Endodermal cell (in vitro differentiated cells): ENCODE measurements around the gene TNFAIP2. TPM values are rescaled to one million over a fixed set of nuclear protein-coding genes. Genes with fewer than 3 reads are reported as not detected.

Source experiments
- DNase-seq: peaks from one replicate; pipeline ENCODE4 v3.0.0-alpha.2; 2017
- H3K27ac ChIP-seq: 2 replicates; pipeline ENCODE4 v1.5.1; 2013; ENCODE audit warnings: mild to moderate bottlenecking, low read depth, low read length, moderate library complexity
- H3K27me3 ChIP-seq: 2 replicates; pipeline ENCODE4 v1.6.1; 2013; ENCODE audit warnings: mild to moderate bottlenecking, low read length, moderate library complexity; ENCODE audit not compliant: insufficient read depth, control insufficient read depth, poor library complexity, severe bottlenecking
- H3K36me3 ChIP-seq: 2 replicates; pipeline ENCODE4 v1.7.0; 2013; ENCODE audit warnings: mild to moderate bottlenecking, low read length, moderate library complexity; ENCODE audit not compliant: control insufficient read depth, insufficient read depth
- H3K4me1 ChIP-seq: one replicate; pipeline ENCODE4 v1.7.0; 2013; ENCODE audit warnings: low read length; ENCODE audit not compliant: control insufficient read depth, insufficient read depth
- H3K4me3 ChIP-seq: 2 replicates; pipeline ENCODE4 v1.5.1; 2013; ENCODE audit warnings: mild to moderate bottlenecking, low read length, moderate library complexity
- H3K9ac ChIP-seq: 2 replicates; pipeline ENCODE4 v1.6.1; 2013; ENCODE audit warnings: mild to moderate bottlenecking, low read length, moderate library complexity; ENCODE audit not compliant: poor library complexity, severe bottlenecking; ENCODE audit errors: extremely low read depth
- H3K9me3 ChIP-seq: 2 replicates; pipeline ENCODE4 v1.6.1; 2013; ENCODE audit warnings: mild to moderate bottlenecking, low read length, moderate library complexity; ENCODE audit not compliant: control insufficient read depth
- H3K27ac Mint-ChIP-seq: 2 replicates; pipeline ENCODE4 v1.8.0; 2020; ENCODE audit warnings: mixed read lengths
- H3K27me3 Mint-ChIP-seq: 2 replicates; pipeline ENCODE4 v1.8.0; 2021; ENCODE audit warnings: mild to moderate bottlenecking, mixed read lengths; ENCODE audit not compliant: insufficient read depth
- H3K36me3 Mint-ChIP-seq: 2 replicates; pipeline ENCODE4 v1.8.0; 2020; ENCODE audit warnings: low read depth, mixed read lengths
- H3K4me1 Mint-ChIP-seq: 2 replicates; pipeline ENCODE4 v1.8.0; 2020; ENCODE audit warnings: mixed read lengths
- H3K4me3 Mint-ChIP-seq: 2 replicates; pipeline ENCODE4 v1.8.0; 2020; ENCODE audit warnings: mild to moderate bottlenecking, moderate library complexity, mixed read lengths
- H3K9me3 Mint-ChIP-seq: 2 replicates; pipeline ENCODE4 v1.8.0; 2020; ENCODE audit warnings: mild to moderate bottlenecking, mixed read lengths
- whole genome bisulfite sequencing, 2 experiments: methylation state at CpG; one replicate each; pipeline versions ENCODE4 v1.1.5 to v1.1.7; 2013; ENCODE audit warnings: missing lambda C conversion rate in 2 of 2, mixed read lengths in 1 of 2; ENCODE audit not compliant: insufficient coverage in 1 of 2, insufficient read length in 1 of 2; 5-methylcytosine and 5-hydroxymethylcytosine counted together
- total RNA-seq, 2 donors: library from RNA; stranded (reverse); fragmentation: NEBNext Ultra II Directional in 1 of 2; extraction: Animal tissue kit (Norgen Biotek cat#: 25700) in 1 of 2; gene quantifications; 2 replicates in 1 of 2; 3 replicates in 1 of 2; pipeline ENCODE4 v1.2.1, GENCODE V29; 2021
- TF ChIP-seq, protein P1 (sequence below): fragments of 200-600 bp; sonication (generic); conservative IDR thresholded peaks from 2 replicates; pipeline ENCODE4 v1.5.0; 2021; ENCODE audit warnings: antibody characterized with exemption, mild to moderate bottlenecking

The TNFAIP2 gene
- total RNA-seq, 2 donors from 2014 or later, result 16.8 to 19.4 TPM

DNA sequence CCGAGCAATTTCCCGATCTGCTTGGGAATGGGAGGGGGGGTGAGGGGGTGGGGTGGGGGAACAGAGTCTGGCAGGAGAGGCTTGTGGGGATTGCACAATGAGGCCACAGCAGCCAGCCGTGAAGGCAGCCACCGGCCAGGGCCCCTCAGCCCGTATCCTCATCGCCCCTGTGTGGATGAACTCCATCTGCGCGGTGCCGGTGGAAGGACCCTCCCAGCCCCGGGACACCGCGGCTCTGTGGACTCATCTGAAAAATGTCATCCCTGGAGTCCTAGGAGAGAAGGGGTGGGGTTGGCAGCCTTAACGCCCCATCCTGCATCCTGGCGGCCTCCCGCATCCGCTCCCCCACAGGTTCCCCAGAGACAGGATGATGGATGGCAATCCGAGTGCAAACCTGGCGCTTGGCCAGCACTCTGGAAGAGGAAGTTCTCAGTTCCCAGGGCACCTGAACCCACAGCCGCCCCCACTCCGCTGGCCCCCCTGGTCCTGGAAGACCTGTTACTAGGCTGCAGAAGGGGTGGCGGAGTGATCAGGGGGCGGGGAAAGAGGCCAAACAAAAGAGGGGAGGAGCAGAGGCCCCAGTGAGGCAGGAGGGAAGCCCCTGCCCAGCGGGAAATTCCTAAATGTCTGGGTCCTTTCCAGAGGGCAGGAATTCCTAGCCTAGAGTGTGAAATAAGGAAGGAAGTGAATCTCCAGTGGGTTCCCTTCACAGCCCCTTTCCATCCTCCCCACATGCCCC lies 1.2 kb upstream of the TNFAIP2 start:
- peak; percentile 91 for DNase-seq
- peak overlapping the region; percentile 41 for H3K4me3 Mint-ChIP-seq

GRCh38 chr14:103122585-103122946 lies 695 bp upstream of the TNFAIP2 start:
- no peak overlapping the region for H3K27ac Mint-ChIP-seq
- H3K4me3 Mint-ChIP-seq, result peak overlapping the region; percentile 41
- H3K36me3 ChIP-seq, result no peaks in the 10 kb centered on the region
- DNase-seq, result peak; percentile 87
- no peak overlapping the region for H3K4me3 ChIP-seq
- 35 to 46% methylated on average over 9 to 15 of the region's 15 CpGs for WGBS, 2 experiments
- no peaks in the 10 kb centered on the region for H3K9me3 Mint-ChIP-seq
- TF ChIP-seq, protein P1, sequence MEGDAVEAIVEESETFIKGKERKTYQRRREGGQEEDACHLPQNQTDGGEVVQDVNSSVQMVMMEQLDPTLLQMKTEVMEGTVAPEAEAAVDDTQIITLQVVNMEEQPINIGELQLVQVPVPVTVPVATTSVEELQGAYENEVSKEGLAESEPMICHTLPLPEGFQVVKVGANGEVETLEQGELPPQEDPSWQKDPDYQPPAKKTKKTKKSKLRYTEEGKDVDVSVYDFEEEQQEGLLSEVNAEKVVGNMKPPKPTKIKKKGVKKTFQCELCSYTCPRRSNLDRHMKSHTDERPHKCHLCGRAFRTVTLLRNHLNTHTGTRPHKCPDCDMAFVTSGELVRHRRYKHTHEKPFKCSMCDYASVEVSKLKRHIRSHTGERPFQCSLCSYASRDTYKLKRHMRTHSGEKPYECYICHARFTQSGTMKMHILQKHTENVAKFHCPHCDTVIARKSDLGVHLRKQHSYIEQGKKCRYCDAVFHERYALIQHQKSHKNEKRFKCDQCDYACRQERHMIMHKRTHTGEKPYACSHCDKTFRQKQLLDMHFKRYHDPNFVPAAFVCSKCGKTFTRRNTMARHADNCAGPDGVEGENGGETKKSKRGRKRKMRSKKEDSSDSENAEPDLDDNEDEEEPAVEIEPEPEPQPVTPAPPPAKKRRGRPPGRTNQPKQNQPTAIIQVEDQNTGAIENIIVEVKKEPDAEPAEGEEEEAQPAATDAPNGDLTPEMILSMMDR, result no peak
- H3K9me3 ChIP-seq, result no peaks in the 10 kb centered on the region
- no peaks in the 10 kb centered on the region for H3K27me3 ChIP-seq
- H3K4me1 Mint-ChIP-seq, result peaks cover 11% of the 10 kb centered on the region
- no peak overlapping the region for H3K9ac ChIP-seq
- H3K27ac ChIP-seq, result peak overlapping the region; percentile 94
- H3K4me1 ChIP-seq, result no peaks in the 10 kb centered on the region
- H3K36me3 Mint-ChIP-seq, result no peaks in the 10 kb centered on the region
- peaks cover 36% of the 10 kb centered on the region for H3K27me3 Mint-ChIP-seq

More for the DNA sequence above, 1.2 kb upstream of the TNFAIP2 start:
- H3K27me3 Mint-ChIP-seq, result peaks cover 33% of the 10 kb centered on the region
- H3K27ac ChIP-seq, result peak overlapping the region; percentile 94
- TF ChIP-seq, protein P1, result no peak
- H3K36me3 ChIP-seq, result no peaks in the 10 kb centered on the region
- no peak overlapping the region for H3K9ac ChIP-seq
- H3K27ac Mint-ChIP-seq, result no peak overlapping the region
- H3K4me1 Mint-ChIP-seq, result peaks cover 11% of the 10 kb centered on the region
- WGBS, 2 experiments, result 26 to 51% methylated on average over 18 to 22 of the region's 23 CpGs
- H3K36me3 Mint-ChIP-seq, result no peaks in the 10 kb centered on the region
- no peaks in the 10 kb centered on the region for H3K4me1 ChIP-seq
- H3K4me3 ChIP-seq, result no peak overlapping the region
- H3K9me3 Mint-ChIP-seq, result no peaks in the 10 kb centered on the region
- no peaks in the 10 kb centered on the region for H3K27me3 ChIP-seq
- H3K9me3 ChIP-seq, result no peaks in the 10 kb centered on the region

- H3K4me1 ChIP-seq, result no peaks in the 10 kb centered on the region
- Mint-ChIP-seq H3K4me3 (peak overlapping the region; percentile 41), H3K36me3 (peaks cover 1% of the 10 kb centered on the region), H3K9me3 (no peaks in the 10 kb centered on the region), H3K27ac (no peak overlapping the region), H3K27me3 (peaks cover 48% of the 10 kb centered on the region), H3K4me1 (peaks cover 11% of the 10 kb centered on the region)
- no peaks in the 10 kb centered on the region for H3K9me3 ChIP-seq
- H3K4me3 ChIP-seq, result no peak overlapping the region
- DNase-seq, result peak; percentile 85
- H3K36me3 ChIP-seq, result no peaks in the 10 kb centered on the region
- WGBS, 2 experiments, result 47 to 49% methylated on average over 19 to 48 of the region's 48 CpGs
- TF ChIP-seq, protein P1, result peak; percentile 70
- H3K27me3 ChIP-seq, result no peaks in the 10 kb centered on the region
- peak overlapping the region; percentile 38 for H3K27ac ChIP-seq
- H3K9ac ChIP-seq, result no peak overlapping the region
These were observed 606 bp downstream of the TNFAIP2 start for GRCh38 chr14:103123634-103124500.
